Subcutaneous adipose tissue (tissue), 4 donors: ENCODE results near the gene ANKRD60. TPM values are rescaled to one million over a fixed set of nuclear protein-coding genes. Genes with fewer than 3 reads are reported as not detected.

Source experiments
- CTCF ChIP-seq: fragments of 450-650 bp; IDR thresholded peaks from one replicate; pipeline ENCODE4 v1.5.1; 2016; ENCODE audit warnings: low read depth, mild to moderate bottlenecking, control low read depth, antibody characterized with exemption, moderate library complexity
- total RNA-seq, 4 donors: library from RNA; depleted of rRNA; stranded (reverse); fragments of >200 nt; gene quantifications; one replicate each; pipeline ENCODE4 v1.1.0, GENCODE V29; 2016

The ANKRD60 gene
- total RNA-seq, 4 donors from 2014 or later, result not detected

- no peak for TF ChIP-seq CTCF
Measured at GRCh38 chr20:58218665-58219341, 9.7 kb downstream of the ANKRD60 start.

GRCh38 chr20:58216334-58216733 lies 12.1 kb downstream of the ANKRD60 start:
- TF ChIP-seq CTCF, result no peak

GRCh38 chr20:58215116-58215515 lies 13.3 kb downstream of the ANKRD60 start:
- TF ChIP-seq CTCF, result no peak

GRCh38 chr20:58214310-58214709 lies 14.1 kb downstream of the ANKRD60 start:
- no peak for TF ChIP-seq CTCF

GRCh38 chr20:58213716-58214115 lies 14.7 kb downstream of the ANKRD60 start:
- no peak for TF ChIP-seq CTCF

GRCh38 chr20:58213121-58213520 lies 15.3 kb downstream of the ANKRD60 start:
- TF ChIP-seq CTCF, result no peak

- no peak for TF ChIP-seq CTCF
Measured at GRCh38 chr20:58212636-58213035, 15.8 kb downstream of the ANKRD60 start.
